Endothelial cell of umbilical vein (primary cell): ENCODE data around the gene TMPRSS6.

Experiments used
- CTCF ChIP-seq, 2 donors: IDR thresholded peaks; 1 replicate in 1 of 2; 2 replicates in 1 of 2; pipeline ENCODE4 v1.5.1; 2011; ENCODE audit warnings: low read length in 2 of 2, mild to moderate bottlenecking in 2 of 2, moderate library complexity in 2 of 2, control low read depth in 1 of 2, inconsistent platforms in 1 of 2, low read depth in 1 of 2; ENCODE audit not compliant: insufficient read depth in 1 of 2; ENCODE audit errors: extremely low read depth in 1 of 2
- EZH2 ChIP-seq: IDR thresholded peaks from 2 replicates; pipeline ENCODE4 v1.6.1; 2012; ENCODE audit warnings: borderline replicate concordance, low read depth, mild to moderate bottlenecking, moderate library complexity, low read length, inconsistent platforms; ENCODE audit not compliant: severe bottlenecking

- no peak for TF ChIP-seq EZH2
- TF ChIP-seq CTCF (IDR thresholded peaks at IDR 0.05; ENCODE audit: extremely low read depth in 1 of 2, insufficient read depth in 1 of 2, low read depth in 1 of 2, low read length in 2 of 2) = peak; percentile 73 to 88
Measured at GRCh38 chr22:37021710-37022482, 87.6 kb downstream of the TMPRSS6 start.
